NCI-H1048 (cell line): ENCODE results near the gene GATA1.

ENCODE experiments used
- DNase-seq: peaks from one replicate; lab custom pipeline; 2025; lab: John Stamatoyannopoulos, UW

GATA1 gene

DNA sequence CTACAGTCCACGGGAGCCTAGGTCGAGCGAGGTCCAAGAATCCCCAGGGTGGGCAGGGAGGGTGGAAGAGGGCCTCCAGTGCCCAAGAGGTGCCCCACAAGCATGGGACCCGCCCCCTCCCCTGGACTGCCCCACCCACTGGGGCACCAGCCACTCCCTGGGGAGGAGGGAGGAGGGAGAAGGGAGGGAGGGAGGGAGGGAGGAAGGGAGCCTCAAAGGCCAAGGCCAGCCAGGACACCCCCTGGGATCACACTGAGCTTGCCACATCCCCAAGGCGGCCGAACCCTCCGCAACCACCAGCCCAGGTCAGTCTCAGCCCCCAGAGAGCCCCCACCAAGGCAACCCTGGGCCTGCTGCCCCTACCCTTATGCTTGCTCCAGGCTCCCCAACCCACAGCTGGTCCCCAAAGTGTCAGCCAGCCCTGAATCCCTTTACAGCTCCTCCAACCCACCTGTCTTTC, at the start of gene GATA1:
Gene GATA1 (plus strand): TSS at position 250 of the 460 bp plus-strand sequence. CDS start 4,520 bp downstream, outside the sequence.
- no peak for DNase-seq

DNA sequence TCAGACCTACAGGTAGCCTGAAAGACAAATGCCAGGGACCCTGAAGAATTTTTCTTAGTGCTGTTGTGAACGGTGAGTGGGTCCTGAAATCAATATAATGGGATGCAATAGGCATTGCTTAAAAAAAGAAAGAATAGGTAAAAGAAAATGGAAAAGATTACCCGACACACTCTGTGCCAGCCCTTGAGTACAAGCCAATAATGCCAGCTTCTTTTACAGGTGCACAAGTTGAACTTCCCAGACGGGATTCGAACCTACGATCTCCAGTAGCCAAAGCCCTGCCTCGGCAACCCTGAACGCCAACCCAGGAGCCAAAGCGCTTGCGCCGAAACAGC, 49.5 kb upstream of the GATA1 start:
- DNase-seq, result no peak

DNA sequence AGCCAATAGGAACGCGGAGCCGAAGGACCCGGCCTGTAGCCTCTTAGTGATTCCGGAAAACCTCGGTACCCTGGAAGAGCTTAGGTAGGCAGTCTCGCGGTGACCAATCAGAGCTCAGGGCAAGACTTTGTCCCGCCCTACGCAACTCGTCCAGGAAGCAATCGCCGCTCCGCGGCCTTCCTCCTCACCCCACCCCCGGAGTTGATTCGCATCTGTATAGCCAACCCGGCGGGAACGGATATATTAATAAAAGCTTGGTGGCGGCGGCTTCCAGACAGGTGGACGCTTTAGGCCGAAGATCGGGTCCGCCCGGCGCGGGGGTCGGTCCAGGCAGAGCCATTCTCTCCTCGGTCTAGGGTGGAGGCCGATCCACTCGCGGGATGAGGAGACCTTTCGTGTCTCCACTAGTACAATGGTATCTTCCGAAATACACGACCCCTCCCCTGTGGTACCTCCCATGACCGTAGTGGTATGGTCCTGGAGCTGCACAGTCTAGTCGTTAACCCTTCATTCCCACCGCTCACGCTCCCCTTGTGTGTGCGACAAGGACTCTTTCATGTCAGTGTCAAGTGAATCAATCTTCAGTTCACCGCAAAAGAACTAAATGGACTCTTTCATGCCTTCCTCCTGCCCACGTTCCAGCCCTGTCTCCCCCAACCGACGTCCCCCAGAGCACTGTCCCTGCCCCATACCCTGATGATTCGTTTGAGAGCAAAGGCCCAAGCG, 49.0 kb upstream of the GATA1 start:
- DNase-seq, result peak; percentile 78

GRCh38 chrX:48737940-48738339, 48.5 kb upstream of the GATA1 start:
- no peak for DNase-seq

DNA sequence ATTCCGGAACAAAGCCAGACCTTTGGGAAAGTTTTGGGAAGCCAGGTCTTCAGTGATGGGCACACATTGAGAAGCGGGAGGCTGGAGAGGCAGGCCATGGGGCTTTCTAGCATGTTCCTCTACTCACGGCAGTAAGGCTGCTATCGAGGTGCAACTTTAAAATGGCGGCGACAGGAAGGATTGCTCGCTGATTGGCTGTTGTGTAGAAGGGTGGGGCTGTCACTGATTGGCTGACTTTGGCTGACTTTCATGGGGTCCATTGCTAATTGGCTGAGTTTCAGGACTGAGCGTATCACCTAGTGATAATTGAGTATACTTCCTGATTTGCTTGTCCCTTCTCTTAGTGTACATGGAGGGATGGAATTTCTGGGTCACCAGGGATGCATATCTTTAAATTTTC, 44.6 kb upstream of the GATA1 start:
- peak; percentile 66 for DNase-seq

DNA sequence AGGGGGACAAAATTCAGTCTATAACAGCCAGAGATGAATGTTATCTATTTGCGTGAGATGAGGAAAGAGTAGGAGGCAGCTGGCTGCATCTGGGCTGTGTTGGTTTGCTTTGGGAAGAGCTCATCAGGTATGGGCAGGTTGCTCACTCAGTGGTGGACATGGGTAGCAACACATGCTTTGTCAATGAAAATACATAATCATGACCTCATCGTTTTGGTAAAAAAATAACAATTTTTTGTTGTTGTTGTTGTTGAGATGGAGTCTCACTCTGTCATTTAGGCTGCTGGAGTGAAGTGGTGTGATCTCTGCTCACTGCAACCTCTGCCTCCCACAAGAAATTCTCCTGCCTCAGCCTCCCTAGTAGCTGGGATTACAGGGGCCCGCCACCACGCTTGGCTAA, 41.2 kb upstream of the GATA1 start:
- DNase-seq, result no peak

DNA sequence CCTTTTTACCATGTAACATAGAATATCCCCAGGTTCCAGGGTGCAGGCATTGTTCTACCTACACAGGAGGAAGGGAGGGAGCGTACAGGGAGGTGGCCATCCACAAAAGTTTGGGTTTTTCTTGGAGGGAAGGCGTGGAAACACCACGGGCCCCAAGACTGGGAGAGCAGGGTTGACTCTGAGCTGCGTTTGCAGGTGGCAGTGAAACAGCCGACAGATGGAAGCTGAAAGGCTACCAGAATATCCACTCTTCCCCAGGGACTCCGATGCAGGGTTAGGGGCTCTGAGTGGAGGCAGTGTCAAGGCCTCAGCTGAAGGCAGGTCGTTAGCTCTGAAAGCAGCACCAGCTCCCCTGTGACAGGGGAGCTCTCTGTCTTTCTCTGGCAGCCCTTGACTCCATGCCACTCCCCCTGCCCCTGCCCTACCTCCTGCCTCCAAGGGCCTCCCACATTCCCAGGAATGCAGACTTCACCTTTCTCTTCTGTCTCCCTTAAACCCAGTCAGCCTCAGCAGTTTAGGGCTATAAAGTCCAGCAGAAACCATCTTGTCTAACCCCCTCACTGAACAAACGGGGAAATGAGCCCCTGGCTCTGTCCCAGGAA, 38.9 kb upstream of the GATA1 start:
- no peak for DNase-seq

- no peak for DNase-seq
Measured at GRCh38 chrX:48749182-48749581, 37.2 kb upstream of the GATA1 start.

DNA sequence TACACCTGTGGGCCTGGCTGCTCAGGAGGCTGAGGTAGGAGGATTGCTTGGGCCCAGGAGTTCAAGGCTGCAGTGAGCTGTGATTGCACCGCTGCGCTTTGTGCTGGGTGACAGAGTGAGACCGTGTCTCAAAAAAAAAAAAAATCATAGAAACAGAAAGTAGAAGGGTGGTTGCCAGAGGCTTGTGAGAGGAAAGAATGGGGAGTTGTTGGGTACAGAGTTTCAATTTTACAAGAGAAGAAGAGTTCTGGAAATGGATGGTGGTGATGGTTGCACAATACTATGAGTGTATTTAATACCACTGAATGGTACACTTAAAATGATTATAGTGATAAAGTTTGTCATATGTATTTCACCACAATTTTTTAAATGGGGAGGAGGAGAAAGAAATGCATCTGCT, 35.0 kb upstream of the GATA1 start:
- no peak for DNase-seq

GRCh38 chrX:48752498-48752897, 33.9 kb upstream of the GATA1 start:
- DNase-seq, result no peak

DNA sequence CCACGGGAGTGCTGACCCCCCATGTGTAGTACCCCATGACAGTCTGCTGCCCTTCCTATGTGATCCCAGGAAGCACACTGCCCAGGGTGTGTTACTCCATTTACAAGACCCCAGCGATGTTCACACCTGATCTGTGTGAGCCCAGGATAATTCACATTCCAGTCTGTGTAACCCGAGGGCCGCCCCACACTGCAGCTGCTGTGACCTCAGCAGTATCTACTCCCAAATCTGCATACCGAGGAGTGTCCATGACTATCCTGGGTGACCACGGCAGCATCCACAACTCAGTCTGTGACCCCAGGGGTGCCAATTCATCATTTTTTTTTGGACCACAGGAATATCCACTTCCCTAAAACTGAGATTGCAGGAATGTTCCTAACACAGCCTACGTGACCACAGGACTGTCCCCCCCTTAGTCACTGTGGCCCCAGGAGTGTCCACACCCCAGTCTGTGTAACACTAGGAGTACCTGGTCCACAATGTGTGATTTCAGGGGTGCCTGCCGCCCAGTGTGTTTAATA, 32.6 kb upstream of the GATA1 start:
- DNase-seq, result no peak

- no peak for DNase-seq
Measured at GRCh38 chrX:48754238-48754637, 32.2 kb upstream of the GATA1 start.

DNA sequence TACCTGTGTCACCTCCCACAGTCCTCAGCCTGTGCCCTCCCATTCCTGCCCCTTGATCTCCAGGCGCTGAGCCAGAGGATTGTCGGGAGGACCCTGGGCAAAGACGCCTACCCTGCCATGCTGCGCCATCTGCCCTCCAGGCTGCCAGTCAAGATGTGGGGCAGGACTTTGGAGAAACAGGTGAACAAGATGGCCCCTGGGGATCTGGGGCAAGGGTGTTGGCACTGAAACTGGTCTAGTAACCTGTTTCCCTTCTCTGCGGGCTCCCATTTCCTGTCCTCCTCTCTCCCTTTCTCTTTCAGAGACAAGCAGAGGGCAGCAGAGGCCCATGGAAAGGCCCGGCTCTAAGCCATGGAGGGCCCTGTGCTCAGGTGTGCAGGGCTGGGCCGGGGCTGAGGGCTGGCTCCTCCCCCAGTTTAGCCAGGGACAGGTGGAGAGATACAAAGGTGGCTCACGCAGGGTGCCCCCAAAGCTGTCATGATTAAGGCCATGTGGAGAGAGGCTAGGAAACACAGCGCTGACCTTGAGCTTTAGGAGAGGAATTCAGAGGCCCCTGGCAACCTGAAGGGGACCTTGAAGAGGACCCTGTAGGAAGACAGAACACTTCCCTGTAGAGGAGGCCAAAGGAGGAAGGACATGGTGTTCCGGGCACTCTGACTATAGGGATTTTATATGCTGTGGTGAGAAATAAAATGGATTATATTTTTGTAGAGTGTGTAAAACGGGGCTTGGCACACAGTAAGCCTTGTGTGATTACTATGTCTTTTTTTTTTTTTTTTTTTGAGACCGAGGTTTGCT, 24.5 kb upstream of the GATA1 start, which contains the start of gene GLOD5:
Gene GLOD5 (plus strand): TSS at position 74 of the 798 bp plus-strand sequence. CDS start 44 bp downstream, at position 118.
- no peak for DNase-seq

GRCh38 chrX:48769230-48769629, 17.2 kb upstream of the GATA1 start:
- DNase-seq, result no peak

DNA sequence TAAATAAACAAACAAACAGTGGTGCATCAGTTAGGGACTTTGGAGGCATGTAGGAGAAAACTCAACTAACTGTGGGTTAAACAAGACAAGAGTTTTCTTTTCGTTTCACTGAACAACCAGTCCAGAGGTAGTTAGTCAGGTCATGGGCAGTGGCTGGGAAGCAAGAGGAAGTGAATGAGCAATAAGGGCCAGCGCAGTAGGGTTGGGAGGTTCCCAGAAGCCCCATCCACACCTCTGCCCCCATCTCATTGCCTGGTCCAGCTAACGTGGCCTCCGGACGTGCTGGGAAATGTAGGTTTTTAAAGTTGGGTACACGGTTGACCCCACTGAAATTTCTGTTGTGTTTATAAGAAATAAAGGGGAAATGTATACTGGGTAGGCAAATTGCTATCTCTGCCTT, 16.1 kb upstream of the GATA1 start:
- no peak for DNase-seq

DNA sequence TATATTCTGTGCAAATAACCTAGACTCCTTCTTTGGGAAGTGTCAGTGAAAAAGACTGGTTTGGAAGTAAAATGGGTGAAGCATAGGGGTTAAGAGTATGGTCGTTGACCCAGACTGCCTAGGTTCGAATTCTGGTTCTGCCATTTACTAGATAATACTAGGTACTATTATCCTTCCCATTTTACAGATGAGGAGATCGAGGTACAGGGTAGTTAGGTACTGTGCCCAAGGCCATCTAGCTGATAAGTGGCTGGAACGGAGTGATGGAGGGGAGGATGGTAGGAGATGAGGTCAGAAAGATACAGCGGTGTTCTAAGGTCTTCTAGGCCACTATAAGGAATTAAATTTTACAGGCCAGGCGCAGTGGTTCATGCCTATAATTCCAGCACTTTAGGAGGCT, 13.8 kb upstream of the GATA1 start:
- DNase-seq, result no peak

- no peak for DNase-seq
Measured at GRCh38 chrX:48776818-48777439, 9.5 kb upstream of the GATA1 start.

- DNase-seq, result no peak
Measured at GRCh38 chrX:48779399-48779798, 7.0 kb upstream of the GATA1 start.

GRCh38 chrX:48781705-48782104, 4.7 kb upstream of the GATA1 start:
- no peak for DNase-seq

DNA sequence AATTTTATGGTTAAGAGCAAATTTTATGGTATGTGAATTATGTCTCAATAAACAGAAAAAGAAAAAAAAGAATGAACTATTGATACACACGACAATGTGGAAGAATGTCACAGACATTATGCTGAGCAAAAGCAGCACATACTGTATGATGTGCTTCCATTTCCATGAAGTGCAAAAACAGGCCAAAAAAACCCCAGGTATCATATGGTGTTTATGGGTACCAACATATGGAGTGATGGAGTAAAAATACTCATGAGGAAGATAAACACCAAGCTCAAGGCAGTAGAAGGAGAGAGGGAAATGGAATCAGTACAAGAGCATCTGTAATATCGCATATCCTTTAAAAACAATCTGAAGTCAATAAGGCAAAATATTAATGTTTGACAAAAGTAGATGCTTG, 4.2 kb upstream of the GATA1 start:
- no peak for DNase-seq

- no peak for DNase-seq
Measured at GRCh38 chrX:48782795-48783194, 3.6 kb upstream of the GATA1 start.

- DNase-seq, result no peak
Measured at GRCh38 chrX:48784726-48785125, 1.7 kb upstream of the GATA1 start.
